Panc1 (cell line): ENCODE measurements around the gene PGF. TPM values are rescaled to one million over a fixed set of nuclear protein-coding genes. Genes with fewer than 3 reads are reported as not detected.

Experiments
- ATAC-seq: fragments of 200-7000 bp; cut with Tn5 transposase; 2 replicates; pipeline ENCODE4 v1.9.1; 2020; ENCODE audit warnings: mild to moderate bottlenecking, moderate library complexity
- BruUV-seq: library from RNA; stranded (reverse); fragments of 400-500 nt; replicated peaks from 2 replicates; lab custom pipeline; 2021; lab: Mats Ljungman, UMichigan
- CTCF ChIA-PET: fragments of 300-600 bp; sonication (Branson Sonifier 250); formaldehyde crosslinking; loops from one replicate; lab custom pipeline; 2022; ENCODE audit warnings: antibody characterized with exemption; lab: Charles Lee
- POLR2A ChIA-PET: fragments of 300-600 bp; sonication (Branson Sonifier 250); formaldehyde crosslinking; loops from one replicate; lab custom pipeline; 2022; ENCODE audit warnings: antibody characterized with exemption; lab: Charles Lee
- DNase-seq: peaks from one replicate; pipeline ENCODE4 v3.0.0-alpha.2; 2010; ENCODE audit warnings: low read depth, low spot score
- H3K27ac ChIP-seq: 2 replicates; pipeline ENCODE4 v1.5.1; 2011; ENCODE audit warnings: mild to moderate bottlenecking, low read length, inconsistent platforms
- H3K27me3 ChIP-seq: fragments of 200-500 bp; sonication (Bioruptor generic); 2 replicates; pipeline ENCODE4 v1.6.0; 2014; ENCODE audit warnings: low read length, inconsistent platforms; ENCODE audit not compliant: control insufficient read depth, insufficient read depth
- H3K36me3 ChIP-seq: fragments of 200-500 bp; sonication (Bioruptor generic); 2 replicates; pipeline ENCODE4 v1.5.1; 2014; ENCODE audit warnings: inconsistent platforms, mild to moderate bottlenecking, low read length, moderate library complexity; ENCODE audit not compliant: control insufficient read depth, insufficient read depth
- H3K4me1 ChIP-seq: 2 replicates; pipeline ENCODE4 v1.5.1; 2011; ENCODE audit warnings: inconsistent platforms, mild to moderate bottlenecking, low read length, moderate library complexity; ENCODE audit not compliant: control insufficient read depth, insufficient read depth
- H3K4me3 ChIP-seq, 2 experiments: 2 replicates each; pipeline ENCODE4 v1.5.1; 2011 to 2012; ENCODE audit warnings: low read depth in 2 of 2, low read length in 2 of 2, mild to moderate bottlenecking in 2 of 2, inconsistent platforms in 1 of 2, moderate library complexity in 1 of 2
- H3K9me3 ChIP-seq: fragments of 200-500 bp; sonication (Bioruptor generic); 2 replicates; pipeline ENCODE4 v1.5.1; 2014; ENCODE audit warnings: low read depth, mild to moderate bottlenecking, inconsistent platforms, low read length, moderate library complexity; ENCODE audit not compliant: control insufficient read depth, insufficient read depth
- POLR2AphosphoS5 ChIP-seq: IDR thresholded peaks from 2 replicates; pipeline ENCODE4 v1.6.1; 2012; ENCODE audit warnings: mild to moderate bottlenecking, low read depth, low read length, moderate library complexity
- SIN3A ChIP-seq: IDR thresholded peaks from 2 replicates; pipeline ENCODE4 v1.6.1; 2012; ENCODE audit warnings: low read depth, mild to moderate bottlenecking, low read length, moderate library complexity, borderline replicate concordance; ENCODE audit not compliant: insufficient read depth
- TCF7L2 ChIP-seq: IDR thresholded peaks from 2 replicates; pipeline ENCODE4 v1.6.1; 2011; ENCODE audit warnings: mild to moderate bottlenecking, low read depth, low read length, inconsistent platforms
- in situ Hi-C: cut with HindIII; loops from 2 replicates; pipeline ENCODE4 v1.10.0; 2016; ENCODE audit warnings: low sequenced_read_pairs, low pct_unique_long_range_greater_than_20kb
- intact Hi-C: fragments of 100-400 bp; cut with micrococcal nuclease; formaldehyde crosslinking; loops from one replicate; pipeline ENCODE4 v1.10.0; 2022; ENCODE audit not compliant: unreplicated experiment
- total RNA-seq: library from RNA; stranded (reverse); gene quantifications from one replicate; pipeline ENCODE4 v1.2.1, GENCODE V29; 2021; ENCODE audit not compliant: unreplicated experiment
- TF ChIP-seq, protein P1 (sequence below): fragments of 450-650 bp; IDR thresholded peaks from 2 replicates; pipeline ENCODE4 v1.5.1; 2017; ENCODE audit warnings: mild to moderate bottlenecking
- TF ChIP-seq, protein P2 (sequence below), 2 experiments: IDR thresholded peaks; 2 replicates each; pipeline ENCODE4 v1.6.1; 2011 to 2012; ENCODE audit warnings: low read depth in 2 of 2, control low read depth in 1 of 2, low read length in 1 of 2, mild to moderate bottlenecking in 1 of 2, moderate library complexity in 1 of 2; ENCODE audit not compliant: insufficient read depth in 1 of 2

Gene PGF
- total RNA-seq, 1 experiment from 2014 or later, result 7.3 TPM

DNA sequence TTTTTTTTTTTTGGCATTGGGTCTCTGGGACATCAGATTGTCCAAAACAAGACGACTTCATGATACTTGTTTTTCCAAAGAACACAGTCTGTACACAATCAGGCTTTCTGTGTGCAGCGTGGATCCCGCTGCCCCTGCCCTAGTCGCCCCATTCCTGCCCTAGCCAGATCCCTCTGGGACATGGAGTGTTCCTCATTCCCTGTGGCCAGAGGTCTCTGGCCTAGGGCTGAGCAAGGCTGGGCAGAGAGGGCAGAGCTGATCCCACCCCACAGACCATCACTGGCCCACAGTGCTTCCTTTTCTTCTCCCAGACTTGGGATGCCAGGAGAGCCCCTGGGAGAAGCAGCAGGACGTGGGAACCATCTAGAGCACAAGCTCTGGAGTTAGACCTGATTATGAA is 26.4 kb upstream of the PGF start:
- Histone ChIP-seq H3K4me1 (peaks cover 10% of the 10 kb centered on the region), H3K27me3 (no peaks in the 10 kb centered on the region), H3K9me3 (no peaks in the 10 kb centered on the region), H3K36me3 (no peaks in the 10 kb centered on the region), H3K27ac (no peak overlapping the region), H3K4me3 (no peak overlapping the region)
- no TSS peak for BruUV-seq
- ChIA-PET CTCF (no interaction called here), POLR2A (no interaction called here)
- in situ Hi-C loops (no loop called here), intact Hi-C loops (no loop called here)
- DNase-seq (no peak), ATAC-seq (no peak)
- TF ChIP-seq POLR2AphosphoS5, result no peak
- TF ChIP-seq, protein P1, sequence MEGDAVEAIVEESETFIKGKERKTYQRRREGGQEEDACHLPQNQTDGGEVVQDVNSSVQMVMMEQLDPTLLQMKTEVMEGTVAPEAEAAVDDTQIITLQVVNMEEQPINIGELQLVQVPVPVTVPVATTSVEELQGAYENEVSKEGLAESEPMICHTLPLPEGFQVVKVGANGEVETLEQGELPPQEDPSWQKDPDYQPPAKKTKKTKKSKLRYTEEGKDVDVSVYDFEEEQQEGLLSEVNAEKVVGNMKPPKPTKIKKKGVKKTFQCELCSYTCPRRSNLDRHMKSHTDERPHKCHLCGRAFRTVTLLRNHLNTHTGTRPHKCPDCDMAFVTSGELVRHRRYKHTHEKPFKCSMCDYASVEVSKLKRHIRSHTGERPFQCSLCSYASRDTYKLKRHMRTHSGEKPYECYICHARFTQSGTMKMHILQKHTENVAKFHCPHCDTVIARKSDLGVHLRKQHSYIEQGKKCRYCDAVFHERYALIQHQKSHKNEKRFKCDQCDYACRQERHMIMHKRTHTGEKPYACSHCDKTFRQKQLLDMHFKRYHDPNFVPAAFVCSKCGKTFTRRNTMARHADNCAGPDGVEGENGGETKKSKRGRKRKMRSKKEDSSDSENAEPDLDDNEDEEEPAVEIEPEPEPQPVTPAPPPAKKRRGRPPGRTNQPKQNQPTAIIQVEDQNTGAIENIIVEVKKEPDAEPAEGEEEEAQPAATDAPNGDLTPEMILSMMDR, result no peak
- TF ChIP-seq, protein P2, sequence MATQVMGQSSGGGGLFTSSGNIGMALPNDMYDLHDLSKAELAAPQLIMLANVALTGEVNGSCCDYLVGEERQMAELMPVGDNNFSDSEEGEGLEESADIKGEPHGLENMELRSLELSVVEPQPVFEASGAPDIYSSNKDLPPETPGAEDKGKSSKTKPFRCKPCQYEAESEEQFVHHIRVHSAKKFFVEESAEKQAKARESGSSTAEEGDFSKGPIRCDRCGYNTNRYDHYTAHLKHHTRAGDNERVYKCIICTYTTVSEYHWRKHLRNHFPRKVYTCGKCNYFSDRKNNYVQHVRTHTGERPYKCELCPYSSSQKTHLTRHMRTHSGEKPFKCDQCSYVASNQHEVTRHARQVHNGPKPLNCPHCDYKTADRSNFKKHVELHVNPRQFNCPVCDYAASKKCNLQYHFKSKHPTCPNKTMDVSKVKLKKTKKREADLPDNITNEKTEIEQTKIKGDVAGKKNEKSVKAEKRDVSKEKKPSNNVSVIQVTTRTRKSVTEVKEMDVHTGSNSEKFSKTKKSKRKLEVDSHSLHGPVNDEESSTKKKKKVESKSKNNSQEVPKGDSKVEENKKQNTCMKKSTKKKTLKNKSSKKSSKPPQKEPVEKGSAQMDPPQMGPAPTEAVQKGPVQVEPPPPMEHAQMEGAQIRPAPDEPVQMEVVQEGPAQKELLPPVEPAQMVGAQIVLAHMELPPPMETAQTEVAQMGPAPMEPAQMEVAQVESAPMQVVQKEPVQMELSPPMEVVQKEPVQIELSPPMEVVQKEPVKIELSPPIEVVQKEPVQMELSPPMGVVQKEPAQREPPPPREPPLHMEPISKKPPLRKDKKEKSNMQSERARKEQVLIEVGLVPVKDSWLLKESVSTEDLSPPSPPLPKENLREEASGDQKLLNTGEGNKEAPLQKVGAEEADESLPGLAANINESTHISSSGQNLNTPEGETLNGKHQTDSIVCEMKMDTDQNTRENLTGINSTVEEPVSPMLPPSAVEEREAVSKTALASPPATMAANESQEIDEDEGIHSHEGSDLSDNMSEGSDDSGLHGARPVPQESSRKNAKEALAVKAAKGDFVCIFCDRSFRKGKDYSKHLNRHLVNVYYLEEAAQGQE (IDR thresholded peaks at IDR 0.05; ENCODE audit: insufficient read depth in 1 of 2, low read depth in 2 of 2, low read length in 1 of 2), result no peak

DNA sequence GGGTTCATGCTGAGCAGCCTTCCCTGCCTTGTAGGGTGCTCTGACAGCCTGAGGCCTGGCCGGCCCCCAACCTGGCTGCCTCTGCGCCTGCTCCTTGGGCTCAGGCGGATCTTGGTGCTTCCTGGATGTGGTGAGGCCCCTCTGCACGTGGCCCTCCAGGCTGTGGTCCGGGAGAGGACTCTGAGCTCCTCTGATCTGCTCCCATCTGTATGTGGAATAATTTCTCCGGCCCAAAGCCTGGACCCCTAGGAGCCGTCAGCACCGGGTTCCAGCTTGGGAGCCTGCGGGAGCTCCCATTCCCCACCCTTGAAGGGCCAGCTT is 26.0 kb upstream of the PGF start:
- no TSS peak for BruUV-seq
- Histone ChIP-seq H3K27ac (no peak overlapping the region), H3K9me3 (no peaks in the 10 kb centered on the region), H3K4me3 (no peak overlapping the region), H3K36me3 (no peaks in the 10 kb centered on the region), H3K4me1 (peaks cover 10% of the 10 kb centered on the region), H3K27me3 (no peaks in the 10 kb centered on the region)
- POLR2A ChIA-PET, result no interaction called here
- intact Hi-C loops (no loop called here), in situ Hi-C loops (no loop called here)
- no peak for TF ChIP-seq SIN3A
- TF ChIP-seq, protein P2 (IDR thresholded peaks at IDR 0.05; ENCODE audit: insufficient read depth in 1 of 2, low read depth in 2 of 2, low read length in 1 of 2), result no peak
- no peak for TF ChIP-seq TCF7L2
- TF ChIP-seq, protein P1, result no peak
- no peak for TF ChIP-seq POLR2AphosphoS5
- DNase-seq (no peak), ATAC-seq (no peak)
- CTCF ChIA-PET, result no interaction called here
